Loucy (cell line): ENCODE data around the gene CDK11B.

Source experiments
- H2AFZ ChIP-seq: fragments of 200-600 bp; sonication (generic); 2 replicates; pipeline ENCODE4 v1.6.0; 2016; ENCODE audit warnings: antibody characterized with exemption, mild to moderate bottlenecking, low read length, moderate library complexity
- H3F3A ChIP-seq: fragments of 200-600 bp; 2 replicates; pipeline ENCODE4 v1.6.0; 2016; ENCODE audit warnings: antibody characterized with exemption, low read depth, mild to moderate bottlenecking
- H3K27me3 ChIP-seq: fragments of 200-600 bp; sonication (generic); 2 replicates; pipeline ENCODE4 v1.6.1; 2014; ENCODE audit warnings: low read length, mild to moderate bottlenecking; ENCODE audit not compliant: insufficient read depth, poor library complexity, severe bottlenecking
- H3K36me3 ChIP-seq: fragments of 200-600 bp; sonication (generic); 2 replicates; pipeline ENCODE4 v1.6.1; 2016; ENCODE audit warnings: low read length; ENCODE audit not compliant: insufficient read depth
- H3K4me1 ChIP-seq: fragments of 200-600 bp; sonication (generic); 2 replicates; pipeline ENCODE4 v1.5.1; 2014; ENCODE audit warnings: low read length, mild to moderate bottlenecking; ENCODE audit not compliant: insufficient read depth, poor library complexity, severe bottlenecking
- H3K4me2 ChIP-seq: fragments of 200-600 bp; sonication (generic); 2 replicates; pipeline ENCODE4 v1.6.0; 2014; ENCODE audit warnings: antibody characterized with exemption, low read length, low read depth, mild to moderate bottlenecking; ENCODE audit not compliant: poor library complexity, severe bottlenecking
- H3K4me3 ChIP-seq: fragments of 200-600 bp; sonication (generic); 2 replicates; pipeline ENCODE4 v1.5.1; 2014; ENCODE audit warnings: low read length, mild to moderate bottlenecking, mixed read lengths; ENCODE audit not compliant: poor library complexity, severe bottlenecking
- H3K79me2 ChIP-seq: fragments of 200-600 bp; sonication (generic); 2 replicates; pipeline ENCODE4 v1.6.1; 2014; ENCODE audit warnings: low read length; ENCODE audit not compliant: insufficient read depth
- H3K9ac ChIP-seq: fragments of 200-600 bp; sonication (generic); 2 replicates; pipeline ENCODE4 v1.6.0; 2014; ENCODE audit warnings: mild to moderate bottlenecking, low read depth, low read length, moderate library complexity; ENCODE audit not compliant: poor library complexity, severe bottlenecking
- H3K9me2 ChIP-seq: fragments of 200-600 bp; sonication (generic); replicated peaks from 2 replicates; pipeline ENCODE4 v1.6.1; 2016; ENCODE audit warnings: low read depth, low read length, mixed read lengths
- H3K9me3 ChIP-seq: fragments of 200-600 bp; sonication (generic); 2 replicates; pipeline ENCODE4 v1.6.1; 2014; ENCODE audit warnings: mild to moderate bottlenecking, antibody characterized with exemption, low read length, low read depth; ENCODE audit not compliant: insufficient read depth
- H4K20me1 ChIP-seq: fragments of 200-600 bp; sonication (generic); 2 replicates; pipeline ENCODE4 v1.6.0; 2014; ENCODE audit warnings: antibody characterized with exemption, low read length, mild to moderate bottlenecking; ENCODE audit not compliant: insufficient read depth, poor library complexity, severe bottlenecking
- EZH2phosphoT487 ChIP-seq: fragments of 200-600 bp; IDR thresholded peaks from 2 replicates; pipeline ENCODE4 v1.6.1; 2018; ENCODE audit warnings: antibody characterized with exemption, mild to moderate bottlenecking, moderate library complexity, borderline replicate concordance
- TF ChIP-seq, protein P1 (sequence below): fragments of 200-600 bp; sonication (generic); conservative IDR thresholded peaks from 2 replicates; pipeline ENCODE4 v1.5.1; 2014; ENCODE audit warnings: mild to moderate bottlenecking, antibody characterized with exemption, low read length

CDK11B gene

DNA sequence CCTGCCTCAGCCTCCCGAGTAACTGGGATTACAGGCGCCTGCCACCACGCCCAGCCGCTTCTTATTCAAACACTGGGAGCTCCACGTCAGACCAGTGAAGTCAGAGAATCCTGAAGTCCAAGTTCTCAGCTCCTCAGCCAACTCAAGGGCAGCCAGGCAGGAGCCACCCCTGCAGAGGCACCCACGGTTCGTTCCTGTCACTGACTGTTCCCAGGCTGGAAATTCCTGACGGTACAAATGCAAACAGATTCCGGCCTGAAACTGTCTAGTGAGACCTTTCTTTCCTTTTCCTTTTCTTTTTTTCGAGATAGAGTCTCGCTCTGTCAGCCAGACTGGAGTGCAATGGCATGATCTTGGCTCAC, 22.1 kb upstream of the CDK11B start:
- no peaks in the 10 kb centered on the region for H3K27me3 ChIP-seq
- no peaks in the 10 kb centered on the region for H3K9me3 ChIP-seq
- no peaks in the 10 kb centered on the region for H3K36me3 ChIP-seq
- H2AFZ ChIP-seq, result no peak overlapping the region
- H3K4me2 ChIP-seq, result no peak overlapping the region
- H3K4me1 ChIP-seq, result peaks cover 13% of the 10 kb centered on the region
- peaks cover 3% of the 10 kb centered on the region for H4K20me1 ChIP-seq
- no peak for TF ChIP-seq EZH2phosphoT487
- TF ChIP-seq, protein P1, sequence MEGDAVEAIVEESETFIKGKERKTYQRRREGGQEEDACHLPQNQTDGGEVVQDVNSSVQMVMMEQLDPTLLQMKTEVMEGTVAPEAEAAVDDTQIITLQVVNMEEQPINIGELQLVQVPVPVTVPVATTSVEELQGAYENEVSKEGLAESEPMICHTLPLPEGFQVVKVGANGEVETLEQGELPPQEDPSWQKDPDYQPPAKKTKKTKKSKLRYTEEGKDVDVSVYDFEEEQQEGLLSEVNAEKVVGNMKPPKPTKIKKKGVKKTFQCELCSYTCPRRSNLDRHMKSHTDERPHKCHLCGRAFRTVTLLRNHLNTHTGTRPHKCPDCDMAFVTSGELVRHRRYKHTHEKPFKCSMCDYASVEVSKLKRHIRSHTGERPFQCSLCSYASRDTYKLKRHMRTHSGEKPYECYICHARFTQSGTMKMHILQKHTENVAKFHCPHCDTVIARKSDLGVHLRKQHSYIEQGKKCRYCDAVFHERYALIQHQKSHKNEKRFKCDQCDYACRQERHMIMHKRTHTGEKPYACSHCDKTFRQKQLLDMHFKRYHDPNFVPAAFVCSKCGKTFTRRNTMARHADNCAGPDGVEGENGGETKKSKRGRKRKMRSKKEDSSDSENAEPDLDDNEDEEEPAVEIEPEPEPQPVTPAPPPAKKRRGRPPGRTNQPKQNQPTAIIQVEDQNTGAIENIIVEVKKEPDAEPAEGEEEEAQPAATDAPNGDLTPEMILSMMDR, result no peak
- no peaks in the 10 kb centered on the region for H3F3A ChIP-seq
- H3K4me3 ChIP-seq, result no peak overlapping the region
- peaks cover 44% of the 10 kb centered on the region; the same call in 1 of the 2 replicates for H3K79me2 ChIP-seq
- no peak overlapping the region for H3K9ac ChIP-seq
- no peaks in the 10 kb centered on the region for H3K9me2 ChIP-seq

DNA sequence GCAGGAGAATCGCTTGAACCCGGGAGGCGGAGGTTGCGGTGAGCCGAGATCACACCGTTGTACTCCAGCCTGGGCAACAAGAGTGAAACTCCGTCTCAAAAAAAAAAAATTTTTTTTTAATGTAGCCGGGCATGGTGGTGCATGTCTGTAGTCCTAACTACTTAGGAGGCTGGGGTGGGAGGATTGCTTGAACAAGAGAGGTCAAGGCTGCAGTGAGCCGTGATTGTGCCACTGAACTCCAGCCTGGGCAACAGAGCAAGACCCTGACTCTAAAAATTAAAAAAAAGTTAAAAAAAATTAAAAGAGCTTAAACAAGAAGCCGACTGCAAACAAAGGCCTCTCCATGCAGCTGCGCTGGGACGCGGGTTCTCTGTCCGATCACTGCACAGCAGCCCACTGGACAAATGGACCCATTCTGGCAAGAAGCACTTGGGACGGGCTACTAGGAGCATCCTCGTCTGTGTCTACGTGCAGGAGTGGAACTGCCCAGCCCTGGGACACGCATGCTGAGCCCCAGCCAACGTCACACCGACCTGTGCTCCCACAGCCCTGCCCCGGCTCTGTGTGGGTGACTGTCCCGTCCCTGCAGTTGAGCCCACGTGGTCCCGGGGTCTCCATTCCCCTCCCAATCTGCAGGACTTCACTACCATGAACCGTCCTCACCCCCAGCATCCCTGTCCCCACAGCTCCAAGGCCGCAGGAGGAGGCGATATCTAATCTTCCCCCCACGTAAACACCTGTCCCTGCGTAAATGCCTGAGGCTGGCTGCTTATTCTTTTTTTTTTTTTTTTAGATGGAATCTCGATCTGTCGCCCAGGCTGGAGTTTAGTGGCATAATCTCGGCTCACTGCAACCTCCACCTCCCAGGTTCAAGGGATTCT, 21.5 kb upstream of the CDK11B start:
- peaks cover 13% of the 10 kb centered on the region for H3K4me1 ChIP-seq
- H3K9me3 ChIP-seq, result no peaks in the 10 kb centered on the region
- H3K9me2 ChIP-seq, result no peaks in the 10 kb centered on the region
- no peak overlapping the region for H2AFZ ChIP-seq
- H3K36me3 ChIP-seq, result no peaks in the 10 kb centered on the region
- H3F3A ChIP-seq, result no peaks in the 10 kb centered on the region
- no peaks in the 10 kb centered on the region for H3K27me3 ChIP-seq
- H4K20me1 ChIP-seq, result peaks cover 3% of the 10 kb centered on the region
- H3K9ac ChIP-seq, result no peak overlapping the region
- TF ChIP-seq, protein P1, result no peak
- TF ChIP-seq EZH2phosphoT487, result no peak
- H3K4me3 ChIP-seq, result no peak overlapping the region
- H3K4me2 ChIP-seq, result no peak overlapping the region
- peaks cover 40% of the 10 kb centered on the region; the same call in 1 of the 2 replicates for H3K79me2 ChIP-seq

DNA sequence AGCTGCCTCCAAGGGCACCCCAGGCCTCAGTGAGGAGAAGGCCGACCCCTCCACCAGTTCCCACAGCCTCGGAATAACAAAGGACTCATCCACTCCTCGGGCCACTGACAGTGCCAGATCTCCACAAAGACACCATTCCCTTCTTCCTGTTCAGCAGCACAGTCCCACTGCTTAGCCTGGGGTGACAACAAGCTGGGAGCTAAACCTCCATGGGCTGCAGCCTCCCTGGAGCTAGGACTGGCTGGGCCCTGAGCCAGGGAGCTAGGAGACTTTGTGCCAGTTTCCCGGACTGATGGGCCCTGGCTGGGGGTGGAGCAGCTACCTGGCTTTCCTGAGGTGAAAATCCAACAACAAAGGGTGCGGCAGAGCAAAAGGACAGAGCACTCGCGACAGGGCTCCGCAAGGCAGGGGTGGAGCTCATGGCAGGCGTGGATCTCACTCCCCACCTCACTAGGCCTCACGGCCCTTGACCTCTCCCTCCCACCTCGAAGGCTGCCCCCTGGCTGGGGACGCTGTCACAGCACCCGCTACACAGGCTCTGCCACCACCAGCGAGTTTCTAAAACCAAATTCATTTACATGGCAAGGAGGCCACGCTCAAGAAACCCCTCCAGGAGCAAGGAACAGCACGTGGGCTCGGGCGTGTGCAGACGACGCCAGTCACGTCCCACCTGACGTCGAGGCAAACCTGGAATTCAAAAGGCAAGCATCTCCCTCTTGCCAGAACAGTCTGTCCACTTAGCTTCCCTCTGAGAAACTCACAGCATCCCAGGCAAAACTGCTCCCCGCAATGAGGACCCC, 20.0 kb upstream of the CDK11B start:
- no peak overlapping the region for H2AFZ ChIP-seq
- TF ChIP-seq, protein P1, result peak; percentile 46
- TF ChIP-seq EZH2phosphoT487, result no peak

More for the DNA sequence above, 20.0 kb upstream of the CDK11B start:
- Histone ChIP-seq H3K9me3 (no peaks in the 10 kb centered on the region), H3K4me3 (peak overlapping the region; percentile 17), H3K4me2 (peak overlapping the region; percentile 65), H3K9me2 (no peaks in the 10 kb centered on the region), H3K27me3 (no peaks in the 10 kb centered on the region), H3F3A (no peaks in the 10 kb centered on the region), H3K4me1 (peaks cover 13% of the 10 kb centered on the region), H3K79me2 (peaks cover 31% of the 10 kb centered on the region; the same call in 1 of the 2 replicates), H3K9ac (peak overlapping the region; percentile 52), H3K36me3 (no peaks in the 10 kb centered on the region), H4K20me1 (no peaks in the 10 kb centered on the region)
